HG03565 (cell line): Measurements from ENCODE around the gene PPEF1.
"Not testable (repeated sequence)": the region's sequence is repeated elsewhere in the genome, so short reads cannot be mapped to it uniquely, and the experiment has no call there.

Experiments used
- ATAC-seq: cut with Tn5 transposase; IDR thresholded peaks from one replicate; pipeline ENCODE4 v1.9.1; 2021; ENCODE audit warnings: mild to moderate bottlenecking, moderate library complexity; ENCODE audit not compliant: unreplicated experiment

Gene PPEF1

DNA sequence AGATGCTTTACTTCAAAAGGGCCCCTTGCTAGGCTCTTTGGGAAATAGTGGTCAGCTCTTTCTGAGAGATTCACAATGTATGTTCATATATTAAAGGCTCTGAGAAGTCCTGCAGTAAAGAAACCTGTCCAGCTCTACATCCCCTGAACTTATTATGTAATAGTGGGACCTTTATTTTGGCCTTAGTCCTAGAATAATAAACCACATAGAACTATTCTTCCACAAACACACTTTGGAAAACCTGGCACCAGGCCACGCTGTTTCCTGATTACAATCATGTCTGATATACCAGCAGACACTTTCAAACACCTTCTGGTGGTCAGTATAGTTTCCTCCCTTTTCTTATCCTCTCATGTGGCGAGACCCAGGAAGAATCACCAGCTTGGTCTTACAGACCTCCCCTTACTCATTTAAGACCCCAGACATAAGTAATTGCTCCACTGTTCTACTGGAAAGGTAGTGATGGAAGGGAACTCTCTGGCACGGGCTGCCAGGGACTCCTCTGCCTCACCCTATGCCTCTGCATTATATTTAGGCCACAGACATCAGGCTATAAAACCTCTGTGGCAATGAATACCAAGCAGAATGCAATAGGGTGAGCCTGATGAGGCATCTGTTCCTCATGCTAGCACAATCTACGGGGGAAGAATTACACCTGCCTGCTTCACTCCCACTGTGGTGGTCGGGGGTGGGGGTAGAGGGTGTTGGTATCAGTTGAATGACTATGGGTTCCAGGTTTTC is 5.7 kb upstream of the PPEF1 start:
- ATAC-seq, result no peak

DNA sequence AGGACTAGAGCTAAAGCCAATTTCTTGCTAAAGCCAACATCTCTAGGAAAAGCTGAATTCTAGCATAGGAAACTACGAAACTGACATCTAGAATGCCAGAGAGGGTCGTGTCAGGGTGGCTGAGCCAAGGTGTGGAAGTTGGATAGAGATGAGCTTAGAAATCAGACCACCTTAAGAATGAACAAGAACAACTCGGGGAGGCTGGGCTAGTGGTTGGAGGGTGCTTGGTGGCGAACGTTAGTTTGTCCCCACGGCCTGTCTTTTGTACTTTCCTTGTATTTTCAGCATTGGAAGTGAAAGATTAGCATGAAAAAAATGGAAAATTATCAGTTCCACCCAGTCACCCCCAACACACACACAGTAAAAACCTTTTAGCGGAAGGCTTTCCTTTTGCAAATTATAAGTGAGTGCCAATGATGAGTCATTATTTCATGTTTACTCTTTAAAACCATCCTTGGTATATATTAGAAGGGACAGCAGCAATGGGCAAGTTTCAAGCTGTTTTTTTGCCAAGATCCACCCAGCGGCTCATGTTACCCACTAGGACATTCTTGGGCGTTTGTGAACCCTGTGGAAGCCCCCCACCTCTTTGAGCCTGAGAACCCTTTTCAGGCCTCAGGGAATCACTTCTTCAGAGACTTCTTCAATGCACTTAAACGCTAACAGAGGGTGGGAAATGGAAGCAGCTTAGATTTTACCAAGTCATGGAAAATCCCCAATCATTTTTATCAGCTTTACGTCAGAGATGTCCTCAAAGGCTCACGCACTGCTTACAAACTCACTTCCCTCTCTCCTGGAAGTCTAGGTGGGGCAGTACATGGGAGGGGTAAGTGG is 4.9 kb upstream of the PPEF1 start:
- ATAC-seq, result no peak

DNA sequence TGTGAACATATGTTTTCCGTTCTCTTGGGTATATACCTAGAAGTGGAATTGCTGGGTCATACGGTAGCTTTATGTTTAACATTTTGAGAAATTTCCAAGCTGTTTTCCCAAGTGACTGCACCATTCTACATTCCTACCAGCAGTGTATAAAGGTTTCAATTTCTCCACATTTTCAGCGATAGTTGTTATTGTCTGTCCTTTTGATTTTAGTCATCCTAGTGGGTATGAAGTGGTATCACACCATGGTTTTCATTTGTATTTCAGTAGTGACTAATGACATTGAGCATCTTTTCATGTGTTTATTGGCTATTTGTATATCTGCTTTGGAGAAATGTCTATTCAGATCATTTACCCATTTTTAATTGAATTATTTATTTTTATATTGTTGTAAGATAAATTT is 2.4 kb downstream of the PPEF1 start:
- no peak for ATAC-seq

DNA sequence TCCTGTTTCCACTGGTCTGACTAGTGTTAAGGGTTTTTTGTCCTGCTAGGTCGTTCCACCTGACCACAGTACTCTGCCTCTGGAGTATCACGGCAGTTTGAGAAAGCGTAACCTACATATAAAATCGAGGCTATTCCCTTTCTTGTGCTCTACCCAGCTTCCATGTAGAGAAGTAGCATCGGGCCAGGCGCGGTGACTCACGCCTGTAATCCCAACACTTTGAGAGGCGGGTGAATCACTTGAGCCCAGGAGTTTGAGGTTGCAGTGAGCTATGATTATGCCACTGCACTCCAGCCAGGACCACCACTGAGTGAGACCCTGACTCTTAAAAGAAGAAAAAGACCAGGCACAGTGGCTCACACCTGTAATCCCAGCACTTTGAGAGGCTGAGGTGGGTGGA is 7.5 kb downstream of the PPEF1 start:
- ATAC-seq, result no peak

DNA sequence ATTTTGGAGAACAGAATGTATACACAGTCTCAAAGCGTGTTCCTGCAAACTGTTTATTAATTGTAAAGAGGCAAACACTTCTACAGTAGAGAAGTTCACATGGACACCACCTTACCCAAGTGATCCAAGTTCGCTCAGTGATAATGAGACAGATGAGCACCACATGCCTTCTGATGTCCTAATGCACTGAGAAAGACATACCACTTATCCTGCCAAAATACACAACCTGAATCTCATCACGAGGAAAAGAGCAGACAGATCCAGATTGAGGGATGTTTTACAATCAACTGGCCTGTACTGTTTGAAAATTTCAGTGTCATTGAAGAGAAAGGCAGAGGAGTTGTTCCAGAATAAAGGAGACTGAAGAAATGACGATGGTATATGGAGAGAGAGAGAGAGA is 12.4 kb downstream of the PPEF1 start:
- no peak for ATAC-seq

DNA sequence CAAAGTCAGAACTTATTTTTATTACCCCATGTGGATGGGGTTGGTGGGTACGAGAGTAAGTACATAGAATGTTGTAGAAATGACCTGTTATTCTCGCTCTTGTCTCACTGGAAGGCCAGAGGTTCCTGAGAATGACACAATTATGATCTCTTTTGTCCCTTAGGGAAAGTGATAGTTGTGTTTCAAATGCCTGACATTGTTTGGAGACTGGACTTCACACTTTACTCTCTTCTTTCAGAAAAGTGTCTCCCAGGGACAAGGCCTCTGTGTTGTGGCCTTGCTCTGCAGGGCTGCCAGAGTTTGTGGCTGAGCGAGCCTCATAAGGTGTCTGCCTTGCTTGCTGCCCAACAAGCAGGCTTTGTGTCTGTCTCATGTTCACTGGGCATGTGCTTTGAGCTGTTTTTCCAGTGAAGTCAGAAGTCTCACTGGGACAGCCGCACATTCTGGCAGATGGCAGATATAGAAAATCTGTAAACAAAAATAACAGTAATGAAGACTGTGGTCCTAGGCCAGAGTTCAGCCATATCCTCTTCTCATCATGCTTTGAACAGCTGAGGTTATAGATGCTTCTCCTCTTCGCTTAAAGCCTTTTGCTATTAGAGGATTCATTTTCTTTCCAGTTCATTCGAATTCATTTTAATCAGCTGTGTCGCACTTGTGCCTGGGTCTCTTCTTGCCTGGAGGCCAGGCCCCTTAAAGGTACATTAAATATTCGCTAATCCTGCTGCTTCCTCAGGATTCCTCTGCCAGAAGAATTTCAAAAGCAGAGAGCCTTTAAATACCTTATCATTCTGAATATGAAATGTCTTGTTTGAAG is 14.4 kb downstream of the PPEF1 start:
- ATAC-seq, result no peak

DNA sequence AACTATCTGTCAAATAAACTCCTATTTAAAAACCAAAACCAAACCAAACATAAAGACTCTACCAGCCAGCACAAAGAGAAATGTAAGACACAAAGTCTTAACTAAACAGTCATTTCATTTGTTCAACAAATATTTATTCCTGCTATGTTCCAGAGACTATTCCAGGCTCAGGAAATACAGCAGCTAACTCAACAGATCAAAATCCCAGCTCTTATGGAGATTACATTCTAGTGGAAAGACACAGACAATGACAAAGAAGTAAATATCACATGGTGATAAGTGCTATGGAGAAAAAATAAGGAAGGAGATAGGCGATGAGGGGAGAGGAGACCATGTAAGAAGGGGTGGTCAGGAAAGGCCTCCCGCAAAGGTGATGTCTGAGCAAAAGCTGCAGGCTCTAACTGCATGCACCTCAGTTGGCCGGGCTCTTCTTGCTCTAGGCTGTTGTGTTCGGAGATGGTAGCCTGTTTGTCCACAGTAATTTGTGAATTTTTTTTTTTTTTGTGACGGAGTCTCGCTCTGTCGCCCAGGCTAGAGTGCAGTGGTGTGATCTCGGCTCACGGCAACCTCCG is 15.1 kb downstream of the PPEF1 start:
- ATAC-seq, result no peak

DNA sequence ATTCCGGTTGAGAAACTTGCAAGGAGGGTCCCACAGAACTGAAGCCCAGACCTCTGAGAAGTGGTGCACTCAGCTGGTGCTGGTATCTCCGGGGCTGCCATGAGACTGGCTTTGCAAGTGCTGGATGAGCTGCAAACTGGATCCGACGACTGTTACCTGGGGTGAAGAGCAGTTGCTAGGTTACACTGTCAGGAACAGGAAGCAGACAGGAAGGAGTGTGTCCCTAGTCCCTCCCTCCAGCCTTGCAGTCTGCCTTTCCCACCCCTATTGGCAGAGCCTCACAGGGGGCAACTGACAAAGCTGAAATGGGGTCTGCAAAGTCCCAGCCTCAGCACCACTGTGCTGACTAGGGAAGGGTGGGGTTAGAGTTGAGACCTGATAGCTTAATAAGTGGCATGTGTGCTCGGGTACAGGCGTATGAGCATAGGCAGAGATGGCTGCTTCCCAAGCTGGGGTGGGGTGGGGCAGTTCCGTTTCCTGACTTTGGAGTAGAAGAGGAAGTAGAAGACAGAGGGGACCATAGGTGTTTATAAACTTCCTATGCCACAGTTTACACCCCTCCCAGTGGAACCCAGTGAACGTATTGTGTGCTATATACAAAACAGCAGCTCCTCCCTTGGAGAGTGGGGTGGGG is 18.0 kb downstream of the PPEF1 start:
- ATAC-seq, result no peak

DNA sequence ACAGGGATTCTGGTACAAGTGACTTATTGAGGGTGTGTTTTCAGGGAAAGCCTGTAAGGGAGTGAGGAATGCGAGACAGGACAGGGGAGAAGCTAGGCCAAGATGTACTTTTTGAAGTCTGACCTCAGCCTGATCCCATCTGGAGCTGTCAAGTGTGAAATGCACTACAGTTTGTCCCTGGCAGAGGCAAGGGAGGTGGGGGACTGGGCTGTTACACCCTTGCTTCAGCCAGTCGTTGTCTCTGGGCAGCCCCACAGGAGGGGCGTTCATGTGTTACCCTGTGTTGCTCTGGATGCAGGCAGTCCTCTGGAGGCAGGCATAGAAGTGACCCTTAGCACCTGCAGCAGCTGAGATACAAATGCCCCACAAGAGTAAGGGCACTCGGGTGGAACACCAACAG is 25.8 kb downstream of the PPEF1 start:
- no peak for ATAC-seq

DNA sequence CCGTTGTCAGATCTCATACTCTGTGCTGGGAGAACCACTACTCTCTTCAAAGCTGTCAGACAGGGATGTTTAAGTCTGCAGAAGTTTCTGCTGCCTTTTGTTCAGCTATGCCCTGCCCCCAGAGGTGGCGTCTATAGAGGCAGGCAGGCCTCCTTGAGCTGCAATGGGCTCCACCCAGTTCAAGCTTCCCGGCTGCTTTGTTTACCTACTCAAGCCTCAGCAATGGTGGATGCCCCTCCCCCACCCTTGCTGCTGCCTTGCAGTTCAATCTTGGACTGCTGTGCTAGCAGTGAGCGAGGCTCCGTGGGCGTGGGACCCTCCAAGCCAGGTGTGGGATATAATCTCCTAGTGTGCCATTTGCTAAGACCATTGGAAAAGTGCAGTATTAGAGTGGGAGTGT is 32.2 kb downstream of the PPEF1 start:
- ATAC-seq, result not testable (repeated sequence)

DNA sequence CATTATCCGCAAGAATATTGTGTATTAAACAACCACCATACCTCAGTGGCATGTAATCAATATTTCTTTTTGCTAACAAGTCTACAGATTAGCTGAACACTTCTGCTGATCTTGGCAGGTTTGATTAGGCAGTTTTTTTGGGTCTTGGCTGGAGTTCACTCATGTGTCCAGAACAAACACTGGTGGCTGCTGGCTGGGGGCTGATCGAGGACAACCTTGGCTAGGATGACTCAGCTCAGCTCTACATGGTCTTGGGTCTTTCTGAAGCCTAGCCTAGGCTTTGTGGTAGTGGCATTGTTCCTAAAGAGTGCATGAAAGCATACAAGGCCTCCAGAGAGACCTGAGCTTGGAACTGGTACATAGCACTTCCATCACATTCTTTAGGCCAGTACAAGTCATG is 41.1 kb downstream of the PPEF1 start:
- no peak for ATAC-seq

DNA sequence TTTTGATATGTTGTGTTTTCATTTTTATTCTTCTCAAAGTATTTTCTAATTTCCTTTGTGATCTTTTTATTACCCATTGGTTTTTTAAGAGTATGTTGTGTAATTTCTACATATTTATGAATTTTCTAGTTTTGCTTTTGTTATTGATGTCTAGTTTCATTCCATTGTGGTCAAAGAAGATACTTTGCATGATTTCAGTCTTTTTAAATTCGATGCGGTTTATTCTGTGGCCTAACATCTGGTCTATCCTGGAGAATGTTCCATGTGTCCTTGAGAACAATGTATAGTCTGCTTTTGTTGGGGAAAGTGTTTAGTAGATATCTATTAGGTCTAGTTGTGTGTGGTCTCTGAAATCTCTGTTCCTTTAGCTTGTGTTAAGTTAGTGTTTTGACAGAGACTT is 46.2 kb downstream of the PPEF1 start:
- ATAC-seq, result no peak

DNA sequence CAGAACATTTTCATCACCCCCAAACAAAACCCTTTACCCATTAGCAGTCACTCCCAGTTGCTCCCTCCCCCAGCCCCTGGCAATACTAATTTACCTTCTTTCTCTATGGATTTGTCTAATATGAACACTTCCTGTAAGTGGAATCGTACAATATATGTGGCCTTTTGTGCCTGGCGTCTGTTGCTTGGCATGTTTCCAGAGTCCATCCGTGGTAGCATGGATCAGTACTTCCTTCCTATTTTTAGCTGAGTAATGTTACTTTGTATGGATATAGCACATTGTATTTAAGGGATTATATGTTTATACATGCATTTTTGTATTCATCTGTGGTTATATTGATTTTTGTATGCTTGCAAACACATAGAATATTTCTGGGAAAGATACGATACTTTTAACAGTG is 48.2 kb downstream of the PPEF1 start:
- no peak for ATAC-seq

DNA sequence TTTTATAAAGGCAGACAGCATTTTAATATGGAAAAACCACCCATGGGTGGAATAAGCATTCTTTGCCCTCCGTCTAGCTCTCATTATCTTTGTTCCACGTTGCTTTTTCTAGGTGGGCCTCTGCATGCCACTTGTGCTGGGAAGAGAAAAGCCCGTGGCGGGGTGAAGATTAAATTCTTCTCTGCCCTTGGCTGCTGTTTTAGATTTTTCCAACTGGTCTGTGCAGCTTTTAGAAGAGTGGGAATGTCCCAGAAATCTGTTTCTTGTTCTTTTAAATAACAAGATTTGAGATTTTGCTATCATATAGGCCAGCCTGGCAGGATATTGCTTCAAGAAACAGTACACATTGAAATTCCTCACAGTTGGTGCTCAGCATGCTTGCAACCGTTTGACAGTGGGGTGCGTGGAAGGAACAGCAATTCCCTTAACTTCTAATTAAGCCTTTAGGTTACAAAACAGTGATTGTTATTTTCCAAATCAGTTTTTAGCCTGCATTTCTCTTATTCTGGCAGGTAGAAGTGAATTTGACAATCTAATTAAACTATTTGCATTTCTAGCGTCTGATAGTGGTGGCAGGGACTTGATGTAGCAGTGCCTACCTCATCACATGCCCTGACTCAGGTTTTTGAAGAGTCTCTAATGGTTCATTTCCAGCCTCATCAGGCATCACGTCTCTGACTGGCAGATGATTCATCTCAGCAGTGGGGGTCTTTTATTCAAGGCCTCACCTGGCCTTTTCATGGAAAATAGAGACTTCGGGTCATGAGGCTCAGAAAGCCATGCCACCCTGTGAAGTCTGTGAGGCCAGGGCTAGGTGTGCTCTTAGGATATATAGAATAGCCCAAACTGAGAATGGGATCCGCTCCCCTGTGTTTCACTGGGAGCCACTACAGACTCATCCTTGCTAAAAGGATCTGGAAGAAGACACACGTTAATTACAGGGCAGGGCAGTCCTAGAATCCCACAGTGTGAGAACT is 50.8 kb downstream of the PPEF1 start:
- no peak for ATAC-seq

DNA sequence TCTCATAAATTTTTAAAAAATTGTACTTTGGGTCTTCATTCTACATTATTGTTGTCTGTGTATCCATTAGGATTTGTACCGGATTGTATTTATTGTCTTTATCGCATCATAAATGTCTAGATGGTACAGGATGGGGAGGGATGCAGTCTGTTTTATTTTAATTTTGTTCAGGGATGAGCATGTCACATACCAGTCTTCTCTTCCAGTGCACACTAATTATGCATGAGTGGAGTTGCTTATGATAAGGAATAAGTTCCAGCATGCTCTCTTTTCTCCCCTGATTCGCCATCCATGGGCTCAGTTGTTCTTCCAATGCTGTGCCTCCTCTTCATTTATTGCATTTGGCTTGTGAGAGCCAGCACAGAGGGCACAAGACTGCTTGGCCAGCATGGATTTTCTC is 54.3 kb downstream of the PPEF1 start:
- ATAC-seq, result no peak

DNA sequence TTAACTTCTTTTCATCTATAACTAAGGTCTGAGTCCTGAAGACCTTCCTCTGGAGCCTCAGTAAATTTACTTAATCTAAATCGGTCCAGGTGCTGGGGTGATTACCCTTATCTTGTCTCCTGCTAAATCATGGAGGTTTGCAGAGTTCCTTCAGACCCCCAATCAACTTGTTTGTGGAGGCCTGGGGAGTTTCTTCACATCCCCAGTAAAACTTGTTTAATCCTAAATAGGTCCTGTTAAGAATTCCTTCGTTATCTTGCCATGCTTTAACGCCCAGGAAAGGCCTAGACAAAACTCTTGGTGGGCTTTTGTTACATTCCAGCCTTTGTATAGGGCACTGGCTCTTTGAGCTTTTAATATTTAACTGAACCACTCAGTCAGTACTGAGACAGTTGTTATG is 55.7 kb downstream of the PPEF1 start:
- not testable (repeated sequence) for ATAC-seq

DNA sequence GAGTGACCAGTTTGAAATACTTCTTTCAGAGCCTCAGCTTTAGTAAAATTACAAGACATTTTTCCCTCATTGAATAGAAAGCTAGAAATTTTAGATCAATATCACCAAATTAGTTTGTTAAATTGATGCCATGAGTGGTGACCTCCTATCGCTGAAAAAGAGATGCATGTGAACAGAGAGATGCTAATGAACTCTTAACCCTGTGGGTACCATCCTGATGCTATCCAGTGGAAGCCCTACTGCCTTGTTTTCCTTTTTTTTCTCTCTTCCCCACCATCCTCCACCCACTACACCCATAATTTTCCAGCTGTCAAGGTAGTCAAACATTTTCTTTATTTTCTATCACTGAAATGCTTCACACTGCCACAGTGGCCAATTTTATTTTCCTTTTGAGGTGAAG is 61.9 kb downstream of the PPEF1 start:
- no peak for ATAC-seq

DNA sequence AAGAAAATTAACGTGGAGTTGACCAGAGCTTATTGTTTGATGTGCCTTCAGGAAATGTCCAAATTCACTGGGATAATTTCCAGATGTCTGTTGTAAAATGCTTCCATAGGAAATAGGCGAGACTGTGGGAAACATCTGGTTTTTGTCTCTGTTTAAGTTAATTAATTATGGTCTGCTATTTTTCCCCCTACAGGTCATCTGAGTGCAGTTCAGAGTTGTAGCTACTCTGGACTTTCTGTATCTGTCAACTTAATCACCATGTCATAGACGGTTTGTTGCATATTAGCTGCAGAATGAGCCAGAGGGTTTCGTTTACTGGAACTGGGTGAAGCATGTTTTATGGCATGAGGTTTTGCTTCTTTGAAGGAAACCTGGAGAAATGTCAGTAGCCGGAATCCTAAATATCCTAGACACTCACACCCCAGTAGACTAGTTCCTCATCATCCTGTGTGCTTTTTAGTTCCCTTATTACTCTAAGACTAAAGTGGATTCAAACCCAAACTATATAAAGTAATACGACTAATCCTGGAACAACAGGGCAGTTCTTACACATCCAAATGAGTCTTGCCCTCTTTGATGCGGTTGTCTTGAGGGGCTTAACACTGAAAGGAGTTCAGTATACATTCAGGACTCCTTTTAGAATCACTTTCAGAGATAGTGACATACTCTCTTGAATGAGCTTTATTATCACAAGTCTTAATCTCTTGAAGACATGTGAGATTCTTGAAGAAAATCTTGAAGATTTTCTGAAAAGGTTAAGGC is 62.5 kb downstream of the PPEF1 start:
- ATAC-seq, result no peak

DNA sequence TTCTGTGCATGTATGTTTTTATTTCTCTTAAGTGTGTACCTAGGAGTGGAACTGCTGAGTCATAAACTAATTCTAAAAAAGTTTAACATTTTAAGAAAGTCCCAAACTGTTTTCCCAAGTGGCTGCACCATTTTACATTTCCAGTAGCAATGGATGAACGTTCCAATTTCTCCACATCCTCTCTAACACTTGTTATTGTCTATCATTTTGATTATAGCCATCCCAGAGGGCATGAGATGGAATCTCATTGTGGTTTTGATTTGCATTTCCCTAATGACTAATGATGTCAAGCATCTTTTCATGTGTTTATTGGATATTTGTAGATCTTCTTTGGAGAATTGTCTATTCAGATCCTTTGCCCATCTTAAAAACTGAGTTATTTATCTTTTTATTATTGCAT is 82.5 kb downstream of the PPEF1 start:
- no peak for ATAC-seq
